MCF 10A (cell line): ENCODE data around the gene TSTD1. TPM values are rescaled to one million over a fixed set of nuclear protein-coding genes. Genes with fewer than 3 reads are reported as not detected.

Source experiments
- BruUV-seq: library from RNA; stranded (reverse); fragments of 400-500 nt; replicated peaks from 2 replicates; lab custom pipeline; 2021; lab: Mats Ljungman, UMichigan
- CTCF ChIA-PET: fragments of 300-600 bp; sonication (Branson Sonifier 250); formaldehyde crosslinking; extraction: SDS; loops from one replicate; lab custom pipeline; 2021; ENCODE audit warnings: antibody characterized with exemption, inconsistent platforms; lab: Yijun Ruan, JAX
- POLR2A ChIA-PET: fragments of 300-600, 350-650 bp; sonication (Branson Sonifier 250); formaldehyde crosslinking; extraction: SDS; loops from one replicate; lab custom pipeline; 2020; ENCODE audit warnings: antibody characterized with exemption, inconsistent platforms; lab: Yijun Ruan, JAX
- DNase-seq: peaks from one replicate; pipeline ENCODE4 v3.0.0-alpha.2; 2018; ENCODE audit not compliant: unreplicated experiment
- H3K27ac Mint-ChIP-seq: one replicate; pipeline ENCODE4 v1.8.0; 2022; ENCODE audit warnings: mild to moderate bottlenecking, low read depth, mixed read lengths; ENCODE audit not compliant: unreplicated experiment
- H3K27me3 Mint-ChIP-seq: one replicate; pipeline ENCODE4 v1.8.0; 2022; ENCODE audit warnings: mixed read lengths; ENCODE audit not compliant: insufficient read depth, unreplicated experiment
- H3K36me3 Mint-ChIP-seq: one replicate; pipeline ENCODE4 v1.8.0; 2022; ENCODE audit warnings: mild to moderate bottlenecking, moderate library complexity, mixed read lengths; ENCODE audit not compliant: insufficient read depth, unreplicated experiment
- H3K4me1 Mint-ChIP-seq: one replicate; pipeline ENCODE4 v1.8.0; 2022; ENCODE audit warnings: mixed read lengths; ENCODE audit not compliant: insufficient read depth, unreplicated experiment
- H3K4me3 Mint-ChIP-seq: one replicate; pipeline ENCODE4 v1.8.0; 2022; ENCODE audit warnings: mild to moderate bottlenecking, moderate library complexity, mixed read lengths; ENCODE audit not compliant: unreplicated experiment
- H3K9me3 Mint-ChIP-seq: one replicate; pipeline ENCODE4 v1.8.0; 2022; ENCODE audit warnings: mixed read lengths; ENCODE audit not compliant: unreplicated experiment
- intact Hi-C: fragments of 100-400 bp; cut with micrococcal nuclease; formaldehyde crosslinking; loops from 2 replicates; pipeline ENCODE4 v1.14.1; 2022
- total RNA-seq: library from RNA; stranded (reverse); gene quantifications from 2 replicates; pipeline ENCODE4 v1.2.3, GENCODE V29; 2022
- TF ChIP-seq, protein P1 (sequence below): fragments of 200-600 bp; IDR thresholded peaks from one replicate; pipeline ENCODE4 v1.8.0; 2022; ENCODE audit warnings: antibody characterized with exemption, mild to moderate bottlenecking; ENCODE audit not compliant: unreplicated experiment

The TSTD1 gene
- total RNA-seq, 1 experiment from 2014 or later: 35.2 TPM

DNA sequence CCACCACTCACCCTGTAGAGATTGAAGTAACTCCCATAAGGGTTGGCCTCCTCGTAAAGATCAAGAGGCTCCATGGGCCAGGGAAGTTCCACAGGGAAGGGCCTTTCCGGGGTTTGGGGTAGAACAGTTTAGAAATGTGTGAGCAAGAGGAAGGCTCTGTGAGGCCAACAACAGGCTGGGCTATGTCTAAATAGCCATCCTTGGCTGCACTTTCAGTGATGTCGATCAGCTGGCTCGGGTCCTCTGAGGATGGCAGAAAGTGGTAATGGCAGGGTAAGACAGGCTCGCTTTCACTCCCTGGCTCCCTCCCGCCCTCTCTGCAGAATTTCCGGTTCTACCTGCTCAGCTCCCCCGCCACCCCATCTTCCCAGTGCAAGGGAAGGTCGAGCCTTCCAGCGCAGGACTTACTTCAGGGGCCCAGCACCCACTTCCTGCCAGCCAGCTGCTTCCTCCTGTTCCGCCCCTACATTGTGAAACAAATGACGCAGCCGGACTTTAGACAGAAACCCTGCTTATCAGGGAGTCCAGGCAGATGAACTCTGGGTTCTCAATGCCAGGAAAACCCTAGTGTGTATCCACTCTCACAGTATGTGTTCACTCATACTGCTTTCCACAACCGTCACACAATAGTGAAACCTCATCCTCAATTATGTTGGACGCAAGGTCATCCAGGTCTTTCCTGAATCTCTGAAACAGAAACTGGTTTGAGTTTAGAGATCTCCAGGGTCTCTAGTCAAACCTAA, 25.1 kb downstream of the TSTD1 start:
- Mint-ChIP-seq H3K4me3 (peak overlapping the region; percentile 70), H3K36me3 (peaks cover 28% of the 10 kb centered on the region), H3K27me3 (no peaks in the 10 kb centered on the region), H3K9me3 (no peaks in the 10 kb centered on the region), H3K27ac (peak overlapping the region; percentile 93), H3K4me1 (peaks cover 44% of the 10 kb centered on the region)
- intact Hi-C loops: no loop called here
- TF ChIP-seq, protein P1, sequence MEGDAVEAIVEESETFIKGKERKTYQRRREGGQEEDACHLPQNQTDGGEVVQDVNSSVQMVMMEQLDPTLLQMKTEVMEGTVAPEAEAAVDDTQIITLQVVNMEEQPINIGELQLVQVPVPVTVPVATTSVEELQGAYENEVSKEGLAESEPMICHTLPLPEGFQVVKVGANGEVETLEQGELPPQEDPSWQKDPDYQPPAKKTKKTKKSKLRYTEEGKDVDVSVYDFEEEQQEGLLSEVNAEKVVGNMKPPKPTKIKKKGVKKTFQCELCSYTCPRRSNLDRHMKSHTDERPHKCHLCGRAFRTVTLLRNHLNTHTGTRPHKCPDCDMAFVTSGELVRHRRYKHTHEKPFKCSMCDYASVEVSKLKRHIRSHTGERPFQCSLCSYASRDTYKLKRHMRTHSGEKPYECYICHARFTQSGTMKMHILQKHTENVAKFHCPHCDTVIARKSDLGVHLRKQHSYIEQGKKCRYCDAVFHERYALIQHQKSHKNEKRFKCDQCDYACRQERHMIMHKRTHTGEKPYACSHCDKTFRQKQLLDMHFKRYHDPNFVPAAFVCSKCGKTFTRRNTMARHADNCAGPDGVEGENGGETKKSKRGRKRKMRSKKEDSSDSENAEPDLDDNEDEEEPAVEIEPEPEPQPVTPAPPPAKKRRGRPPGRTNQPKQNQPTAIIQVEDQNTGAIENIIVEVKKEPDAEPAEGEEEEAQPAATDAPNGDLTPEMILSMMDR: no peak
- peak; percentile 96 for DNase-seq
- ChIA-PET CTCF (interaction anchor here (0.6 to 4.2 kb wide), 13 partner anchors 9 to 936 kb away, joined by 3 to 34 read pairs (median 5); partner anchors contain the start of gene KLHDC9), POLR2A (interaction anchor here (0.6 to 7.5 kb wide), 19 partner anchors 8 to 1563 kb away, joined by 3 to 74 read pairs (median 4); partner anchors contain the start of genes ARHGAP30, F11R, NIT1 and PFDN2)
- no TSS peak for BruUV-seq

DNA sequence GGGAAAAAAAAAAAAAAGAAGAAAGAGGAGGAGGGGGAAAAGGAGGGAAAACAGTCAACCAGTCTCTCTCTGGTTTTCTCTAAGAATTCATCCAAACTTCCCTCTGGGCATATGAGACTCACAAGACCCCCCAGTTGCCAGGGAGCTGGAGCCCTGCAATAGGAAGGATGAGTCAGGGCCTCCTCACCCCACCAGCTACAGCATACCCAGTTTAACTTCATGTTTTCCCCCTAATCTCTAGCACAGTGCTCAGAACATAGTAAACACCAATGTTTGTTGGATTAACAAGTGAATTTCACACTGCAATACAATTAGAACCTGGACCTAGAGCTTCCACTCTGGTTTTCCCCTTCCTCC, 25.7 kb downstream of the TSTD1 start:
- Mint-ChIP-seq H3K9me3 (no peaks in the 10 kb centered on the region), H3K4me3 (peak overlapping the region; percentile 70), H3K36me3 (peaks cover 28% of the 10 kb centered on the region), H3K27me3 (no peaks in the 10 kb centered on the region), H3K4me1 (peaks cover 40% of the 10 kb centered on the region), H3K27ac (peak overlapping the region; percentile 93)
- POLR2A ChIA-PET: interaction anchor here (0.6 to 7.5 kb wide), 17 partner anchors 8 to 1562 kb away, joined by 3 to 74 read pairs (median 4); partner anchors contain the start of genes F11R, NIT1, PFDN2 and TSTD1
- DNase-seq: peak; percentile 34
- CTCF ChIA-PET: interaction anchor here (0.7 to 4.2 kb wide), 13 partner anchors 8 to 337 kb away, joined by 3 to 34 read pairs (median 5); partner anchors contain the start of genes F11R and KLHDC9
- intact Hi-C loops: no loop called here
- TF ChIP-seq, protein P1: no peak
- TSS peak; percentile 17 for BruUV-seq

DNA sequence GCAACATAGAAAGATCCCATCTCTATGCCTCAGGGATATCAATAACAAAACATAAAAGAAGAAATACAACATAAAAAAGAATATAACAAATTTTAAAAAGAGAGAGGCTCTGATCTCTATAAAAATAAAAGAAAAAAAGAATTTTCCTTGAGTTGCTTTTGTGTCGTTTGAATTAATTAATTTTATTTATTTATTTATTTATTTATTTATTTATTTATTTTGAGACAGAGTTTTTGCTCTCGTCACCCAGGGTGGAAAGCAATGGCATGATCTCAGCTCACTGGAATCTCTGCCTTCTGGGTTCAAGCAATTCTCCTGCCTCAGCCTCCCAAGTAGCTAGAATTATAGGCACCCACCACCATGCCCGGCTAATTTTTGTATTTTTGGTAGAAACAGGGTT, 26.3 kb downstream of the TSTD1 start:
- ChIA-PET POLR2A (interaction anchor here (0.6 to 7.5 kb wide), 11 partner anchors 8 to 141 kb away, joined by 3 to 74 read pairs (median 5); partner anchors contain the start of genes DEDD, F11R, NIT1 and PFDN2), CTCF (interaction anchor here (0.7 to 4.2 kb wide), 6 partner anchors 8 to 28 kb away, joined by 3 to 34 read pairs (median 4); partner anchors contain the start of gene F11R)
- Mint-ChIP-seq H3K9me3 (no peaks in the 10 kb centered on the region), H3K4me1 (peaks cover 39% of the 10 kb centered on the region), H3K36me3 (peaks cover 28% of the 10 kb centered on the region), H3K27me3 (no peaks in the 10 kb centered on the region), H3K27ac (no peak overlapping the region), H3K4me3 (no peak overlapping the region)
- intact Hi-C loops: no loop called here
- no TSS peak for BruUV-seq
- DNase-seq: no peak
- TF ChIP-seq, protein P1: no peak
